ENCODE data around the gene UBE4A.
"Not testable (repeated sequence)": the region's sequence is repeated elsewhere in the genome, so short reads cannot be mapped to it uniquely, and the experiment has no call there.

The UBE4A gene

GRCh38 chr11:118412921-118413320 lies 53.5 kb downstream of the UBE4A start:
- Histone ChIP-seq H4K12ac (ENCODE audit: low read depth, low read length) (no peak overlapping the region), H3K9me3 (ENCODE audit: insufficient read depth, low read depth, low read length) (no peaks in the 10 kb centered on the region), H2BK5ac (ENCODE audit: low read depth, low read length, poor library complexity) (no peak overlapping the region), H3K36me3 (ENCODE audit: control insufficient read depth in 1 of 2, insufficient read depth in 2 of 2, low read length in 2 of 2) (peaks cover 1 to 3% of the 10 kb centered on the region in 2 experiments), H3K27me3 (ENCODE audit: insufficient read depth, low read length) (no peaks in the 10 kb centered on the region), H3K79me2 (ENCODE audit: control insufficient read depth, insufficient read depth, low read length, poor library complexity) (no peaks in the 10 kb centered on the region), H3K4me2 (ENCODE audit: low read length) (no peak overlapping the region), H4K91ac (ENCODE audit: low read depth, low read length) (no peak overlapping the region), H2AFZ (ENCODE audit: insufficient read depth, low read length, poor library complexity) (no peak overlapping the region), H3K9ac (ENCODE audit: low read length) (no peak overlapping the region), H3K27ac (ENCODE audit: low read depth, low read length) (no peak overlapping the region), H2AK5ac (ENCODE audit: low read length) (no peak overlapping the region), H2BK120ac (ENCODE audit: insufficient read depth, low read length, poor library complexity) (no peak overlapping the region), H3K4me1 (ENCODE audit: control insufficient read depth in 1 of 2, insufficient read depth in 2 of 2, low read length in 2 of 2) (no peaks in the 10 kb centered on the region), H3K14ac (ENCODE audit: low read length) (no peak overlapping the region), H4K8ac (ENCODE audit: low read depth, low read length) (no peak overlapping the region), H3K4me3 (ENCODE audit: low read depth, low read length) (no peak overlapping the region), H3K18ac (ENCODE audit: low read length) (no peak overlapping the region), H3K23ac (ENCODE audit: low read length) (no peak overlapping the region), H2BK12ac (ENCODE audit: low read length) (no peak overlapping the region), H3K4ac (ENCODE audit: low read depth, low read length) (no peak overlapping the region), H3K79me1 (ENCODE audit: low read length) (no peaks in the 10 kb centered on the region)
- no CpG with 5 or more reads among the region's 1 CpG for WGBS (ENCODE audit: extremely low coverage, insufficient coverage, insufficient read length)
- no peak for DNase-seq

DNA sequence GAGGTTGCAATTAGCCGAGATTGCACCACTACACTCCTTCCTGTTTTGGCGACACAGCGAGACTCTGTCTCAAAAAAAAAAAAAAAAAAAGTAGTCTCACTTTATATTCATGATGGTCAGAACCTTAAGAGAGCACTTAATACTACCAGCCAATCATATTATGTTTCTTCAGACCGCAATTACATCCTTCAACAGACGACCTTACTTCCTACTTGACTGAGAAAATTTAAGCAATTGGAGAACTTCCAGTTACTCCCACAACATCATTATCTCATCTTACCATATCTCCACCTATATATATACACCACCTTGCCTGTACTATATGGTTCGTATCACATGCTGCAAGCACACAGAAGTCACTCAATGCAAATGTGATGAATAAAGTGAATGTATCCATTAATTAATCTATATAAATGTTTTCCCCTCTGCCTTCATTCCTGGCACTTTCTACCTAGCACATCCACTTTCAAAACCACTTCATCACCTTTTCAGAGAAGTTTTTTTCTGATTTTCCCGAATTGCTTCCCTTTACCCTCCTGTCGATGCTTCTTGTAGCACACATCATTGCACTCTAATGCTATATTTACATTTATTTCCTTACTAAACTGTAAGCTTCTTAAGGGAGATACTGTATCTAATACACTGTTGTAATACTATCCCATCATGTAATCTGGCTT lies 55.8 kb downstream of the UBE4A start:
- WGBS (ENCODE audit: extremely low coverage, insufficient coverage, insufficient read length): no CpG with 5 or more reads among the region's 8 CpGs
- Histone ChIP-seq H3K4ac (ENCODE audit: low read depth, low read length) (no peak overlapping the region), H3K27me3 (ENCODE audit: insufficient read depth, low read length) (no peaks in the 10 kb centered on the region), H3K27ac (ENCODE audit: low read depth, low read length) (no peak overlapping the region), H2BK12ac (ENCODE audit: low read length) (no peak overlapping the region), H2BK120ac (ENCODE audit: insufficient read depth, low read length, poor library complexity) (no peak overlapping the region), H3K4me1 (ENCODE audit: control insufficient read depth in 1 of 2, insufficient read depth in 2 of 2, low read length in 2 of 2) (no peaks in the 10 kb centered on the region), H4K12ac (ENCODE audit: low read depth, low read length) (no peak overlapping the region), H3K14ac (ENCODE audit: low read length) (no peak overlapping the region), H3K9ac (ENCODE audit: low read length) (no peak overlapping the region), H3K79me1 (ENCODE audit: low read length) (no peaks in the 10 kb centered on the region), H2AFZ (ENCODE audit: insufficient read depth, low read length, poor library complexity) (no peak overlapping the region), H2AK5ac (ENCODE audit: low read length) (no peak overlapping the region), H2BK5ac (ENCODE audit: low read depth, low read length, poor library complexity) (no peak overlapping the region), H3K79me2 (ENCODE audit: control insufficient read depth, insufficient read depth, low read length, poor library complexity) (no peaks in the 10 kb centered on the region), H3K36me3 (ENCODE audit: control insufficient read depth in 1 of 2, insufficient read depth in 2 of 2, low read length in 2 of 2) (peaks cover 0 to 3% of the 10 kb centered on the region in 2 experiments), H4K8ac (ENCODE audit: low read depth, low read length) (no peak overlapping the region), H3K4me2 (ENCODE audit: low read length) (no peak overlapping the region), H3K18ac (ENCODE audit: low read length) (no peak overlapping the region), H3K9me3 (ENCODE audit: insufficient read depth, low read depth, low read length) (no peaks in the 10 kb centered on the region), H3K4me3 (ENCODE audit: low read depth, low read length) (no peak overlapping the region), H3K23ac (ENCODE audit: low read length) (no peak overlapping the region), H4K91ac (ENCODE audit: low read depth, low read length) (no peak overlapping the region)
- no peak for DNase-seq

GRCh38 chr11:118415739-118416068 lies 56.3 kb downstream of the UBE4A start:
- Histone ChIP-seq H4K12ac (ENCODE audit: low read depth, low read length) (no peak overlapping the region), H3K9me3 (ENCODE audit: insufficient read depth, low read depth, low read length) (no peaks in the 10 kb centered on the region), H3K36me3 (ENCODE audit: control insufficient read depth in 1 of 2, insufficient read depth in 2 of 2, low read length in 2 of 2) (peaks cover 0 to 3% of the 10 kb centered on the region in 2 experiments), H3K79me2 (ENCODE audit: control insufficient read depth, insufficient read depth, low read length, poor library complexity) (no peaks in the 10 kb centered on the region), H3K79me1 (ENCODE audit: low read length) (no peaks in the 10 kb centered on the region), H3K23ac (ENCODE audit: low read length) (no peak overlapping the region), H3K27me3 (ENCODE audit: insufficient read depth, low read length) (no peaks in the 10 kb centered on the region), H3K9ac (ENCODE audit: low read length) (no peak overlapping the region), H2AFZ (ENCODE audit: insufficient read depth, low read length, poor library complexity) (no peak overlapping the region), H3K4me2 (ENCODE audit: low read length) (no peak overlapping the region), H3K4me1 (ENCODE audit: control insufficient read depth in 1 of 2, insufficient read depth in 2 of 2, low read length in 2 of 2) (no peaks in the 10 kb centered on the region), H4K8ac (ENCODE audit: low read depth, low read length) (no peak overlapping the region), H3K4me3 (ENCODE audit: low read depth, low read length) (no peak overlapping the region), H3K27ac (ENCODE audit: low read depth, low read length) (no peak overlapping the region), H3K18ac (ENCODE audit: low read length) (no peak overlapping the region), H4K91ac (ENCODE audit: low read depth, low read length) (no peak overlapping the region), H2BK12ac (ENCODE audit: low read length) (no peak overlapping the region), H2AK5ac (ENCODE audit: low read length) (no peak overlapping the region), H3K14ac (ENCODE audit: low read length) (no peak overlapping the region), H2BK5ac (ENCODE audit: low read depth, low read length, poor library complexity) (no peak overlapping the region), H3K4ac (ENCODE audit: low read depth, low read length) (no peak overlapping the region), H2BK120ac (ENCODE audit: insufficient read depth, low read length, poor library complexity) (no peak overlapping the region)
- peak; percentile 82 for DNase-seq

DNA sequence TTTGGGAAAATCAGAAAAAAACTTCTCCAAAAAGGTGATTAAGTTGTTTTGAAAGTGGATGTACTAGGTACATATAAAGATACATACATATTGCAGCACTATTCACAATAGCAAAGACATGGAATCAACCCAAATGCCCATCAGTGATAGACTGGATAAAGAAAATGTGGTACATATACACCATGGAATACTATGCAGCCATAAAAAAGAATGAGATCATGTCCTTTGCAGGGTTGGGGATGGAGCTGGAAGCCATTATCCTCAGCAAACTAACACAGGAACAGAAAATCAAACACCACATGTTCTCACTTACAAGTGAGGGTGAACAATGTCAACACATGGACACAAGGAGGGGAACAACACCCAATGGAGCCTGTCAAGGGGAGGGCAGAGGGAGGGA lies 57.5 kb downstream of the UBE4A start:
- not testable (repeated sequence) for H2AK5ac ChIP-seq (ENCODE audit: low read length); H2BK120ac ChIP-seq (ENCODE audit: insufficient read depth, low read length, poor library complexity); H2AFZ ChIP-seq (ENCODE audit: insufficient read depth, low read length, poor library complexity); H3K4me1 ChIP-seq (ENCODE audit: control insufficient read depth in 1 of 2, insufficient read depth in 2 of 2, low read length in 2 of 2); H4K91ac ChIP-seq (ENCODE audit: low read depth, low read length); DNase-seq; H3K4me3 ChIP-seq (ENCODE audit: low read depth, low read length); H3K23ac ChIP-seq (ENCODE audit: low read length); H3K27me3 ChIP-seq (ENCODE audit: insufficient read depth, low read length); H3K14ac ChIP-seq (ENCODE audit: low read length); H2BK12ac ChIP-seq (ENCODE audit: low read length); H4K12ac ChIP-seq (ENCODE audit: low read depth, low read length); H3K27ac ChIP-seq (ENCODE audit: low read depth, low read length); H3K36me3 ChIP-seq (ENCODE audit: control insufficient read depth in 1 of 2, insufficient read depth in 2 of 2, low read length in 2 of 2); H2BK5ac ChIP-seq (ENCODE audit: low read depth, low read length, poor library complexity); H3K79me2 ChIP-seq (ENCODE audit: control insufficient read depth, insufficient read depth, low read length, poor library complexity); H3K9ac ChIP-seq (ENCODE audit: low read length); H4K8ac ChIP-seq (ENCODE audit: low read depth, low read length); H3K9me3 ChIP-seq (ENCODE audit: insufficient read depth, low read depth, low read length); H3K79me1 ChIP-seq (ENCODE audit: low read length); H3K18ac ChIP-seq (ENCODE audit: low read length); H3K4ac ChIP-seq (ENCODE audit: low read depth, low read length); H3K4me2 ChIP-seq (ENCODE audit: low read length)
